Erythroblast (primary cell): Measurements from ENCODE around the gene HNRNPLL.

Source experiments
- GATA1 ChIP-seq: IDR thresholded peaks from 2 replicates; pipeline ENCODE4 v1.6.1; 2011; ENCODE audit warnings: low read depth, mild to moderate bottlenecking, control low read depth, low read length, moderate library complexity
- POLR2A ChIP-seq: IDR thresholded peaks from 2 replicates; pipeline ENCODE4 v1.6.1; 2011; ENCODE audit warnings: mild to moderate bottlenecking, low read length

- TF ChIP-seq POLR2A: no peak
- TF ChIP-seq GATA1: no peak
Measured at GRCh38 chr2:38514603-38515154, 88.0 kb downstream of the HNRNPLL start.
